Hematopoietic multipotent progenitor cell treated with erythropoietin and hydrocortisone succinate and interleukin-3 and kit ligand, for 17 days (in vitro differentiated cells): ENCODE measurements around the gene PCDHB14.
"Not testable (repeated sequence)": the region's sequence is repeated elsewhere in the genome, so short reads cannot be mapped to it uniquely, and the experiment has no call there.

ENCODE experiments used
- DNase-seq: peaks from one replicate; pipeline ENCODE4 v3.0.0-alpha.2; 2015; ENCODE audit warnings: low spot score

Gene PCDHB14

DNA sequence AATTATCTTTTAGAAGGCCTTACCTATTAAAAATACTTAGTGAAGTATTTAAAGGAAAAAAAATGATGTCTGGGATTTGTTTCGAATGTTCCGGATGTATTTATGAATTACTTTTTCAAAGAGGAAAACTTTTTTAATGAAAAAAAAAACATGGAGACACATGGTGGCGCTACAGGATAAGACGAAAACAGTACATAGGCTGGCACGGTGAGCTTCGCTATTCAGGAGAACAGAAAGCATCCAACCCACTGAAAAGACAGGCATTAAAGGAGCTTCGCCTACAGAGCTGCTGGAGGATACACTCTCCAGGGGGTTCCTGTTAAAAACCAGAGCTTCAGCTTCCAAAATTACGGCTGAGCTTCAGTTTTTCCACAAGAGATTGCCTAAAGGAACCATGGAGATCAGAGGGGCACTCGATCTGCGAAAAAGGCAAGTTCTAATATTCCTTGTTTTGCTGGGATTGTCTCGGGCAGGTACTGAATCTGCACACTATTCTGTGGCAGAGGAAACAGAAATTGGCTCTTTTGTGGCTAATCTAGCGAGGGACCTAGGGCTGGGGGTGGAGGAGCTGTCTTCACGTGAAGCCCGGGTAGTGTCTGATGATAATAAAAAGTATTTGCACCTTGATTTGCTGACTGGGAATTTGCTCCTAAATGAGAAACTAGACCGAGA, at the start of gene PCDHB14:
TSS of gene PCDHB14 (plus strand) at position 232 of the 672 bp plus-strand sequence. CDS start at position 395, 163 bp downstream.
- DNase-seq = no peak

DNA sequence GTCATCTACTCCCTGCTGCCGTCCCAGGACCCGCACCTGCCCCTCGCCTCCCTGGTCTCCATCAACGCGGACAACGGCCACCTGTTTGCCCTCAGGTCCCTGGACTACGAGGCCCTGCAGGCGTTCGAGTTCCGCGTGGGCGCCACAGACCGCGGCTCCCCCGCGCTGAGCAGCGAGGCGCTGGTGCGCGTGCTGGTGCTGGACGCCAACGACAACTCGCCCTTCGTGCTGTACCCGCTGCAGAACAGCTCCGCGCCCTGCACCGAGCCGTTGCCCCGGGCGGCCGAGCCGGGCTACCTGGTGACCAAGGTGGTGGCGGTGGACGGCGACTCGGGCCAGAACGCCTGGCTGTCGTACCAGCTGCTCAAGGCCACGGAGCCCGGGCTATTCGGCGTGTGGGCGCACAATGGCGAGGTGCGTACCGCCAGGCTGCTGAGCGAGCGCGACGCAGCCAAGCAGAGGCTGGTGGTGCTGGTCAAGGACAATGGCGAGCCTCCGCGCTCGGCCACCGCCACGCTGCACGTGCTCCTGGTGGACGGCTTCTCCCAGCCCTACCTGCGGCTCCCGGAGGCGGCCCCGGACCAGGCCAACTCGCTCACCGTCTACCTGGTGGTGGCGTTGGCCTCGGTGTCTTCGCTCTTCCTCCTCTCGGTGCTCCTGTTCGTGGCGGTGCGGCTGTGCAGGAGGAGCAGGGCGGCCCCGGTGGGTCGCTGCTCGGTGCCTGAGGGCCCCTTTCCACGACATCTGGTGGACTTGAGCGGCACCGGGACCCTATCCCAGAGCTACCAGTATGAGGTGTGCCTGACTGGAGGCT, 48.6 kb upstream of the PCDHB14 start:
- DNase-seq = not testable (repeated sequence)

DNA sequence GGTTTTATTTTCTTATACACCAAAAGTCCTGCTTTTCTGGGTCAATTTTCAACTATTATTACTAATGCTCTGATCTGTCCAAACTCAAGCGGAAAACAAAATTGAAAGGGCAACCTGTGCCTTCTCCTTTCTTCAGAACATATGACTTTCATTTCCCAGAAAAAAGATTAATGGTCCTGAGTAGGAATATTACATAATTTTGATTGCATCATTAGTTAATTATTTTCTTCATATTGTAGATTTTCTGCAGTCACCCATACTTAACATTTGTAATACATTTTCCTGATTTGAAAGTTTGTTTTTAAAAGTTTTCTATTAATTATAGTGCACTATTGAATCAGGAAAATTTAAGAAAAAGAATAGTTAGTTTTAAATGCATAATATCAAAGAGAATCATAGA, 47.2 kb upstream of the PCDHB14 start:
- DNase-seq = no peak

DNA sequence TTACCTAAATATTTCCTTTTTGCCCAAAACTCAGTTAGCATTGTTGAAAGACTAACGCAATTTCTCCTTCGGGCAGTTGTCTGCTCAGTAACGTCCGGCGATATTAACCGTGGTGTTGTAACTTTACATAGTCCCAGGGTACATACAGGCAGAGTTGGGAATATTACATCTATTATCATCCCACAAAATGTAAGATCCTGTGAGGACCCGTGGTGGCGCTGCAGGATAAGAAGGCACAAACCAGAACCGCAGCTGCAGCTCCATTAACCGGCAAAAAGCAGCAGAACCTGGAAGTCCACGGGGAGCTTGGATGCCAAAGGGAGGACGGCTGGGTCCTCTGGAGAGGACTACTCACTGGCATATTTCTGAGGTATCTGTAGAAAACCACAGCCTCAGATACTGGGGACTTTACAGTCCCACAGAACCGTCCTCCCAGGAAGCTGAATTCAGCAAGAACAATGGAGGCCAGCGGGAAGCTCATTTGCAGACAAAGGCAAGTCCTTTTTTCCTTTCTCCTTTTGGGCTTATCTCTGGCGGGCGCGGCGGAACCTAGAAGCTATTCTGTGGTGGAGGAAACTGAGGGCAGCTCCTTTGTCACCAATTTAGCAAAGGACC, 45.5 kb upstream of the PCDHB14 start, which contains the start of gene PCDHB8:
TSS of gene PCDHB8 (plus strand) at position 214 of the 615 bp plus-strand sequence. CDS start at position 459, 245 bp downstream.
- not testable (repeated sequence) for DNase-seq

DNA sequence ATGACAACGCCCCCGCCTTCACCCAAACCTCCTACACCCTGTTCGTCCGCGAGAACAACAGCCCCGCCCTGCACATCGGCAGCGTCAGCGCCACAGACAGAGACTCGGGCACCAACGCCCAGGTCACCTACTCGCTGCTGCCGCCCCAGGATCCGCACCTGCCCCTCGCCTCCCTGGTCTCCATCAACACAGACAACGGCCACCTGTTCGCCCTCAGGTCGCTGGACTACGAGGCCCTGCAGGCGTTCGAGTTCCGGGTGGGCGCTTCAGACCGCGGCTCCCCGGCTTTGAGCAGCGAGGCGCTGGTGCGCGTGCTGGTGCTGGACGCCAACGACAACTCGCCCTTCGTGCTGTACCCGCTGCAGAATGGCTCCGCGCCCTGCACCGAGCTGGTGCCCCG, 43.8 kb upstream of the PCDHB14 start:
- not testable (repeated sequence) for DNase-seq

DNA sequence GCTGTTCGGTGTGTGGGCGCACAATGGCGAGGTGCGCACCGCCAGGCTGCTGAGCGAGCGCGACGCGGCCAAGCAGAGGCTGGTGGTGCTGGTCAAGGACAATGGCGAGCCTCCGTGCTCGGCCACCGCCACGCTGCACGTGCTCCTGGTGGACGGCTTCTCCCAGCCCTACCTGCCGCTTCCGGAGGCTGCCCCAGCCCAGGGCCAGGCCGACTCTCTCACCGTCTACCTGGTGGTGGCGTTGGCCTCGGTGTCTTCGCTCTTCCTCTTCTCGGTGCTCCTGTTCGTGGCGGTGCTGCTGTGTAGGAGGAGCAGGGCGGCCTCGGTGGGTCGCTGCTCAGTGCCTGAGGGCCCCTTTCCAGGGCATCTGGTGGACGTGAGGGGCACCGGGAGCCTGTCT, 43.3 kb upstream of the PCDHB14 start:
- DNase-seq = not testable (repeated sequence)

DNA sequence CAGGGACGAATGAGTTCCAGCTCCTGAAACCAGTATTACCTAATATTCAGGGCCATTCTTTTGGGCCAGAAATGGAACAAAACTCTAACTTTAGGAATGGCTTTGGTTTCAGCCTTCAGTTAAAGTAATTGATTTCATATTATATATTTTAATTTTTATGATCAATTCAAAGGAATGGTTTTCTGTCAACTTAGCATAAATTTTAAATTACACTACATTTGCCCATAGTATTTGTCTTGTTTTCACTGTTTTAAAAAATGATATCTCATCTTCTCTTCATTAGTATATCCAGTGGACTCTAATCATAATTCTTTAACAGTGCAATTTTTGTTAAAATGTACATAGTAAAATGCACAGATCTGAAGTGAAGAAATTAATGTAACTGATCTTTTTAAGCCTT, 42.8 kb upstream of the PCDHB14 start:
- DNase-seq = no peak

DNA sequence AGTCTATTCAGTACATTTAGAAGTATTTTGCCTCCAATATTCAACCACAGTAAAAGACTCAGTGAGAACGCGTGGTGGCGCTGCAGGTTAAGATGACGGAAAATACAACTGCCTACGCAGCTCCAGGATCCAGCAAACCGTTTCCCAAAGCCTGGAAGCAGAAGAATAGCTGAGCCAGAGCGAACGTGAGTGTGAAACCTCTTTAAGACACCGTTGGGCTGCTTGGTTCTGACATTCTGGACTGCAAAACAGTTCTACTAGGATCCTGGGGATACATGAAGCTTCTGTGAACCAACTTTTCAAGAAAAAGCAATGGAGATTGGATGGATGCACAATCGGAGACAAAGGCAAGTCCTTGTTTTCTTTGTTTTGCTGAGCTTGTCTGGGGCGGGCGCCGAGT, 40.9 kb upstream of the PCDHB14 start, which contains the start of gene PCDHB16:
TSS of gene PCDHB16 (plus strand) at position 140 of the 400 bp plus-strand sequence. CDS start at position 313, 173 bp downstream.
- no peak for DNase-seq

DNA sequence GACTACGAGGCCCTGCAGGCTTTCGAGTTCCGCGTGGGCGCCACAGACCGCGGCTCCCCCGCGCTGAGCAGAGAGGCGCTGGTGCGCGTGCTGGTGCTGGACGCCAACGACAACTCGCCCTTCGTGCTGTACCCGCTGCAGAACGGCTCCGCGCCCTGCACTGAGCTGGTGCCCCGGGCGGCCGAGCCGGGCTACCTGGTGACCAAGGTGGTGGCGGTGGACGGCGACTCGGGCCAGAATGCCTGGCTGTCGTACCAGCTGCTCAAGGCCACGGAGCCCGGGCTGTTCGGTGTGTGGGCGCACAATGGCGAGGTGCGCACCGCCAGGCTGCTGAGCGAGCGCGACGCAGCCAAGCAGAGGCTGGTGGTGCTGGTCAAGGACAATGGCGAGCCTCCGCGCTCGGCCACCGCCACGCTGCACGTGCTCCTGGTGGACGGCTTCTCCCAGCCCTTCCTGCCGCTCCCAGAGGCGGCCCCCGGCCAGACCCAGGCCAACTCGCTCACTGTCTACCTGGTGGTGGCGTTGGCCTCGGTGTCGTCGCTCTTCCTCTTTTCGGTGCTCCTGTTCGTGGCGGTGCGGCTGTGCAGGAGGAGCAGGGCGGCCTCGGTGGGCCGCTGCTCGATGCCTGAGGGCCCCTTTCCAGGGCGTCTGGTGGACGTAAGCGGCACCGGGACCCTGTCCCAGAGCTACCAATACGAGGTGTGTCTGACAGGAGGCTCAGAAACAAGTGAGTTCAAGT, 38.9 kb upstream of the PCDHB14 start:
- DNase-seq = not testable (repeated sequence)

DNA sequence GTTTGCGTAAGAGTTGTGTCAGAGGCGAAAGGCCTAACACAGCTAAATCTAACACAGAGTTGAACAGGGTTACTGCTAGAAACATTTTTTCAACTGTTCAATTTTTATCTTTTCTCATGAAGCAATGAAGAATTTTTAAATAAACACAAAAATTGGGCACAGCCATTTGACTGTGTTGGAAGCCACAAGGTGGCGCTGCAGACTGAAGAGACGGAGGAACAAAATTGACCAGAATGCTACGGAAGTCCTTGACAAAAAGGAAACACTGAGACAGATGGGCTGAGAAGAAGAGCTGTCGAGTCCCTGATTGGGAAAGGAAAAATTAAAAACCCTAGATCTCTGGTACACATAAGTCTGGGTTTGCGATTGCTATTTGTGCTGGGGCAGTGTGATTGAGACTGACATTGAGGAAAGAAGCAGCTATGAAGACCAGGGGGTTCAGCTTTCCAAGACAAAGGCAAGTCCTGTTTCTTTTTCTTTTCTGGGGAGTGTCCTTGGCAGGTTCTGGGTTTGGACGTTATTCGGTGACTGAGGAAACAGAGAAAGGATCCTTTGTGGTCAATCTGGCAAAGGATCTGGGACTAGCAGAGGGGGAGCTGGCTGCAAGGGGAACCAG, 36.1 kb upstream of the PCDHB14 start, which contains the start of gene PCDHB9:
TSS of gene PCDHB9 (plus strand) at position 265 of the 616 bp plus-strand sequence. CDS start at position 423, 158 bp downstream.
- DNase-seq = no peak

DNA sequence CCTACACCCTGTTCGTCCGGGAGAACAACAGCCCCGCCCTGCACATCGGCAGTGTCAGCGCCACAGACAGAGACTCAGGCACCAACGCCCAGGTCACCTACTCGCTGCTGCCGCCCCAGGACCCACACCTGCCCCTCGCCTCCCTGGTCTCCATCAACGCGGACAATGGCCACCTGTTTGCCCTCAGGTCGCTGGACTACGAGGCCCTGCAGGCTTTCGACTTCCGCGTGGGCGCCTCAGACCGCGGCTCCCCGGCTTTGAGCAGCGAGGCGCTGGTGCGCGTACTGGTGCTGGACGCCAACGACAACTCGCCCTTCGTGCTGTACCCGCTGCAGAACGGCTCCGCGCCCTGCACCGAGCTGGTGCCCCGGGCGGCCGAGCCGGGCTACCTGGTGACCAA, 34.5 kb upstream of the PCDHB14 start:
- DNase-seq = not testable (repeated sequence)

DNA sequence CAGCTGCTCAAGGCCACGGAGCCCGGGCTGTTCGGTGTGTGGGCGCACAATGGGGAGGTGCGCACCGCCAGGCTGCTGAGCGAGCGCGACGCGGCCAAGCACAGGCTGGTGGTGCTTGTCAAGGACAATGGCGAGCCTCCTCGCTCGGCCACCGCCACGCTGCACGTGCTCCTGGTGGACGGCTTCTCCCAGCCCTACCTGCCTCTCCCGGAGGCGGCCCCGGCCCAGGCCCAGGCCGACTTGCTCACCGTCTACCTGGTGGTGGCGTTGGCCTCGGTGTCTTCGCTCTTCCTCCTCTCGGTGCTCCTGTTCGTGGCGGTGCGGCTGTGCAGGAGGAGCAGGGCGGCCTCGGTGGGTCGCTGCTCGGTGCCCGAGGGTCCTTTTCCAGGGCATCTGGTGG, 34.0 kb upstream of the PCDHB14 start:
- not testable (repeated sequence) for DNase-seq

DNA sequence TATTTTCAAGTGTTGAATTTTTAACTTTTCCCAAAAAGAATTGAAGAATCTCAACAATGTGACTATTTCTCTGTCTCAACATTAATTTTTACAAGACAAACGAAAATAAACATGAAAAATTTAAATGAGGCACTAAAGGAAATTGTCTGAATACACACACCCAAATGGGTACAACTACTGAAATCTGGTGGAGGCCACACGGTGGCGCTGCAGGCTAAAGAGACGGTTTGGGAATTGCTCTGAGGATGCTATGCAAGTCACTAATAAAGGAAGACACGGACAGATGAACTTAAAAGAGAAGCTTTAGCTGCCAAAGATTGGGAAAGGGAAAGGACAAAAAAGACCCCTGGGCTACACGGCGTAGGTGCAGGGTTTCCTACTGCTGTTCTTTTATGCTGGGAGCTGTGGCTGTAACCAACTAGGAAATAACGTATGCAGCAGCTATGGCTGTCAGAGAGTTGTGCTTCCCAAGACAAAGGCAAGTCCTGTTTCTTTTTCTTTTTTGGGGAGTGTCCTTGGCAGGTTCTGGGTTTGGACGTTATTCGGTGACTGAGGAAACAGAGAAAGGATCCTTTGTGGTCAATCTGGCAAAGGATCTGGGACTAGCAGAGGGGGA, 30.9 kb upstream of the PCDHB14 start, which contains the start of gene PCDHB10:
TSS of gene PCDHB10 (plus strand) at position 244 of the 616 bp plus-strand sequence. CDS start at position 444, 200 bp downstream.
- peak; percentile 9 for DNase-seq

DNA sequence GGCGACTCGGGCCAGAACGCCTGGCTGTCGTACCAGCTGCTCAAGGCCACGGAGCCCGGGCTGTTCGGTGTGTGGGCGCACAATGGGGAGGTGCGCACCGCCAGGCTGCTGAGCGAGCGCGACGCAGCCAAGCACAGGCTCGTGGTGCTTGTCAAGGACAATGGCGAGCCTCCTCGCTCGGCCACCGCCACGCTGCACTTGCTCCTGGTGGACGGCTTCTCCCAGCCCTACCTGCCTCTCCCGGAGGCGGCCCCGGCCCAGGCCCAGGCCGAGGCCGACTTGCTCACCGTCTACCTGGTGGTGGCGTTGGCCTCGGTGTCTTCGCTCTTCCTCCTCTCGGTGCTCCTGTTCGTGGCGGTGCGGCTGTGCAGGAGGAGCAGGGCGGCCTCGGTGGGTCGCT, 28.8 kb upstream of the PCDHB14 start:
- DNase-seq = not testable (repeated sequence)

DNA sequence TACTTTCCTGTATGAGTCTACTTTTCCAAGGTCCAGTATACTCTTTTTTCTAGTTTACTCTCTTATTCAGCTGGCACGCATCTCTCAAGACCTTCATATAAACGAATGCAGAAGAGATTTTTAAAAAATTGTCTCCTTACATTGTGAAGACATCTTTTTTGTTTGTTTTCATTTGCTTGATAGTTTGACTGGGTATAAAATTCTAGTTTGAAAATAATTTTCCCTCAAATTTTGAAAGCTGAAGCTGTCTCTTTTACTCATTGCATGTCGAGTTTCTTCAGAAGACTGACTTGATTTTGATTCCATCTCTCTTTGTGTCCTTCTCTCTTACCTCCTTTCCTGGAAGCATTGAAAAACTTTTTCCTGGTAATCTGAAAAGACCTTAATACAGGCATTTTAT, 26.8 kb upstream of the PCDHB14 start:
- no peak for DNase-seq

DNA sequence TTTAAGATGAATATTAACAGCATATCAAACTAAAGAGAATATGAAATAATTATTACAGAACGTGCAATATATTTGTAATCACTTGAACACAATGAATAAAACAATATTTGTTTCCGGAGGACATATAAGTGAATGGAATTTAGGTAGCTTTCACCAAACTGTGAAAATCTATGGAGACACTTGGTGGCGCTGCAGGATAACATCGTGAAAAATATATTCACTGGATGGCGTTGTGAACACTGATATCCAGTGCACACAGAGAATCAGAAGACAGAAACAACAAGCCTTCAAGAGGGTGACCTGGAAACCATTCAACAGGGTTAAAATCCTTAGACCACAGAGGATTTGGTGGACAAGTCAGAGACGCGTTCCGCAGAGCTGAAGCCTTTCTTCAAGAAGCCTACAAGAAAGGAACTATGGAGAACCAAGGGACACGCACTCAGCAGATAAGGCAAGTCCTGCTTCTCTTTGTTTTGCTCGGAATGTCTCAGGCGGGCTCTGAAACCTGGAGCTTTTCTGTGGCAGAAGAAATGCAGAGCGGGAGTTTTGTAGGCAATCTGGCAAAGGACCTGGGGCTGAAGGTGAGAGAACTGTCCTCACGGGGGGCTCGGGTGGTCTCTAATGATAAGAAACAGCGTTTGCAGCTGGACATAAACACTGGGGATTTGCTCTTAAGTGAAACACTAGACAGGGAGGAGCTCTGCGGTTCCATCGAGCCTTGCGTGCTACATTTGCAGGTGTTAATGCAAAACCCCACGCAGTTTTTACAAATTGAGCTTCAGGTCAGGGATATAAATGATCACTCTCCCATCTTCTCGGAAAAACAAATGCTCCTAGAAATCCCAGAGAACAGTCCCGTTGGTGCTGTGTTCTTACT, 23.5 kb upstream of the PCDHB14 start, which contains the start of gene PCDHB11:
TSS of gene PCDHB11 (plus strand) at position 269 of the 877 bp plus-strand sequence. CDS start at position 417, 148 bp downstream.
- DNase-seq = no peak

DNA sequence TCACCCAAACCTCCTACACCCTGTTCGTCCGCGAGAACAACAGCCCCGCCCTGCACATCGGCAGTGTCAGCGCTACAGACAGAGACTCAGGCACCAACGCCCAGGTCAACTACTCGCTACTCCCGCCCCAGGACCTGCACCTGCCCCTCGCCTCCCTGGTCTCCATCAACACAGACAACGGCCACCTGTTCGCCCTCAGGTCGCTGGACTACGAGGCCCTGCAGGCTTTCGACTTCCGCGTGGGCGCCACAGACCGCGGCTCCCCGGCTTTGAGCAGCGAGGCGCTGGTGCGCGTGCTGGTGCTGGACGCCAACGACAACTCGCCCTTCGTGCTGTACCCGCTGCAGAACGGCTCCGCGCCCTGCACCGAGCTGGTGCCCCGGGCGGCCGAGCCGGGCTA, 22.0 kb upstream of the PCDHB14 start:
- DNase-seq = not testable (repeated sequence)

DNA sequence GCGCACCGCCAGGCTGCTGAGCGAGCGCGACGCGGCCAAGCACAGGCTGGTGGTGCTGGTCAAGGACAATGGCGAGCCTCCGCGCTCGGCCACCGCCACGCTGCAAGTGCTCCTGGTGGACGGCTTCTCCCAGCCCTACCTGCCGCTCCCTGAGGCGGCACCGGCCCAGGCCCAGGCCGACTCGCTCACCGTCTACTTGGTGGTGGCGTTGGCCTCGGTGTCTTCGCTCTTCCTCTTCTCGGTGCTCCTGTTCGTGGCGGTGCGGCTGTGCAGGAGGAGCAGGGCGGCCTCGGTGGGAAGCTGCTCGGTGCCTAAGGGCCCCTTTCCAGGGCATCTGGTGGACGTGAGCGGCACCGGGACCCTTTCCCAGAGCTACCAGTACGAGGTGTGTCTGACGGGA, 21.5 kb upstream of the PCDHB14 start:
- not testable (repeated sequence) for DNase-seq

DNA sequence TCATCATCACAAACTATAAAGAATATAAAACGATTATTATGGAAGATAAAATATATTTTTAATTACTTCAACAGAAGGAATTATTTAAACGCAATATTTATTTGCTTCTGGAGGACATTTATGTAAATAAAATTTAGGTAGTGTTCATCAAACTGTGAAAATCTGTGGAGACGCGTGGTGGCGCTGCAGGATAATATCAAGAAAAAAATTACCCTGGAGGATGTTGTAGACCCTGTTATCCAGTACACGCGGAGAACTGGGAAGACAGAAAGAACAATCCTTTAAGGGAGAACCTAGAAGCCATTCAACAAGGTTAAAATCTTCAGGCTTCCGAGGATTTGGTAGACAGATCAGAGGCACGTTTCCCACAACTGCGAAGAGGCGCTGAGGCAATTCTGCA, 14.7 kb upstream of the PCDHB14 start, which contains the start of gene PCDHB12:
TSS of gene PCDHB12 (plus strand) at position 242 of the 400 bp plus-strand sequence. CDS start 189 bp downstream, outside the sequence.
- DNase-seq = no peak
